Chondrocyte (in vitro differentiated cells): ENCODE results near the gene PYGL. TPM values are rescaled to one million over a fixed set of nuclear protein-coding genes. Genes with fewer than 3 reads are reported as not detected.

Source experiments
- DNase-seq: peaks from one replicate; pipeline ENCODE4 v3.0.0; 2021; ENCODE audit warnings: mixed read lengths, low spot score
- H3K27ac Mint-ChIP-seq: one replicate; pipeline ENCODE4 v1.8.0; 2021; ENCODE audit warnings: mild to moderate bottlenecking, moderate library complexity, mixed read lengths; ENCODE audit not compliant: unreplicated experiment
- H3K27me3 Mint-ChIP-seq: 2 replicates; pipeline ENCODE4 v1.8.0; 2021; ENCODE audit warnings: low read depth, mixed read lengths
- H3K36me3 Mint-ChIP-seq: 2 replicates; pipeline ENCODE4 v1.8.0; 2021; ENCODE audit warnings: low read depth, mixed read lengths
- H3K4me1 Mint-ChIP-seq: 2 replicates; pipeline ENCODE4 v1.8.0; 2021; ENCODE audit warnings: low read depth, mild to moderate bottlenecking, mixed read lengths
- H3K4me3 Mint-ChIP-seq: one replicate; pipeline ENCODE4 v1.8.0; 2021; ENCODE audit warnings: mild to moderate bottlenecking, moderate library complexity, mixed read lengths; ENCODE audit not compliant: unreplicated experiment
- H3K9me3 Mint-ChIP-seq: 2 replicates; pipeline ENCODE4 v1.8.0; 2021; ENCODE audit warnings: low read depth, mixed read lengths
- total RNA-seq: library from RNA; stranded (reverse); gene quantifications from 3 replicates; pipeline ENCODE4 v1.2.1, GENCODE V29; 2021
- TF ChIP-seq, protein P1 (sequence below): fragments of 200-600 bp; sonication (generic); IDR thresholded peaks from 2 replicates; pipeline ENCODE4 v1.5.0; 2021; ENCODE audit warnings: antibody characterized with exemption, mild to moderate bottlenecking, moderate library complexity

PYGL gene
- total RNA-seq, 1 donor from 2014 or later, result 120 TPM

DNA sequence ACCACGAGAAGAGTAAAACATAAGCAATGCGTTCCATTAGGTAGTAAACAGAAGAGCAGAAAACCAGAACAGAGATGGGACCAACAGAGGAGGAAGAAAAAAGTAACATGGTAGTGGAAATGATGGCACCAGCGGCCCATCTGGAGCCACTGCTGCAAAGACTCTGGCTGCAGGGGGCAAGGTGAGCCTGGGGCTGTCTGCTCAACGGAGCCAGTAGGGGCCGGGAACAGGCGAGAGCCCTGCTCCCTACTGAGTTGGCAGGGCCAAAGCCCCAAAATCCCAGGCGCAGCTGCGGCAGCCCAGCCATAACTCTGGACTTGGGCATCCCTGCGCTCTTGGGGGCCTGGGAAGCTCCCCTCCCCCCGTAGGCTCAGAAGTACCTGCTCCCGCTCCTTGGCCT, 28.5 kb upstream of the PYGL start:
- H3K9me3 Mint-ChIP-seq, result no peaks in the 10 kb centered on the region
- H3K27ac Mint-ChIP-seq, result no peak overlapping the region
- TF ChIP-seq, protein P1, sequence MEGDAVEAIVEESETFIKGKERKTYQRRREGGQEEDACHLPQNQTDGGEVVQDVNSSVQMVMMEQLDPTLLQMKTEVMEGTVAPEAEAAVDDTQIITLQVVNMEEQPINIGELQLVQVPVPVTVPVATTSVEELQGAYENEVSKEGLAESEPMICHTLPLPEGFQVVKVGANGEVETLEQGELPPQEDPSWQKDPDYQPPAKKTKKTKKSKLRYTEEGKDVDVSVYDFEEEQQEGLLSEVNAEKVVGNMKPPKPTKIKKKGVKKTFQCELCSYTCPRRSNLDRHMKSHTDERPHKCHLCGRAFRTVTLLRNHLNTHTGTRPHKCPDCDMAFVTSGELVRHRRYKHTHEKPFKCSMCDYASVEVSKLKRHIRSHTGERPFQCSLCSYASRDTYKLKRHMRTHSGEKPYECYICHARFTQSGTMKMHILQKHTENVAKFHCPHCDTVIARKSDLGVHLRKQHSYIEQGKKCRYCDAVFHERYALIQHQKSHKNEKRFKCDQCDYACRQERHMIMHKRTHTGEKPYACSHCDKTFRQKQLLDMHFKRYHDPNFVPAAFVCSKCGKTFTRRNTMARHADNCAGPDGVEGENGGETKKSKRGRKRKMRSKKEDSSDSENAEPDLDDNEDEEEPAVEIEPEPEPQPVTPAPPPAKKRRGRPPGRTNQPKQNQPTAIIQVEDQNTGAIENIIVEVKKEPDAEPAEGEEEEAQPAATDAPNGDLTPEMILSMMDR, result no peak
- H3K27me3 Mint-ChIP-seq, result no peaks in the 10 kb centered on the region
- no peak for DNase-seq
- no peak overlapping the region for H3K4me3 Mint-ChIP-seq
- H3K36me3 Mint-ChIP-seq, result no peaks in the 10 kb centered on the region
- peaks cover 8% of the 10 kb centered on the region for H3K4me1 Mint-ChIP-seq

DNA sequence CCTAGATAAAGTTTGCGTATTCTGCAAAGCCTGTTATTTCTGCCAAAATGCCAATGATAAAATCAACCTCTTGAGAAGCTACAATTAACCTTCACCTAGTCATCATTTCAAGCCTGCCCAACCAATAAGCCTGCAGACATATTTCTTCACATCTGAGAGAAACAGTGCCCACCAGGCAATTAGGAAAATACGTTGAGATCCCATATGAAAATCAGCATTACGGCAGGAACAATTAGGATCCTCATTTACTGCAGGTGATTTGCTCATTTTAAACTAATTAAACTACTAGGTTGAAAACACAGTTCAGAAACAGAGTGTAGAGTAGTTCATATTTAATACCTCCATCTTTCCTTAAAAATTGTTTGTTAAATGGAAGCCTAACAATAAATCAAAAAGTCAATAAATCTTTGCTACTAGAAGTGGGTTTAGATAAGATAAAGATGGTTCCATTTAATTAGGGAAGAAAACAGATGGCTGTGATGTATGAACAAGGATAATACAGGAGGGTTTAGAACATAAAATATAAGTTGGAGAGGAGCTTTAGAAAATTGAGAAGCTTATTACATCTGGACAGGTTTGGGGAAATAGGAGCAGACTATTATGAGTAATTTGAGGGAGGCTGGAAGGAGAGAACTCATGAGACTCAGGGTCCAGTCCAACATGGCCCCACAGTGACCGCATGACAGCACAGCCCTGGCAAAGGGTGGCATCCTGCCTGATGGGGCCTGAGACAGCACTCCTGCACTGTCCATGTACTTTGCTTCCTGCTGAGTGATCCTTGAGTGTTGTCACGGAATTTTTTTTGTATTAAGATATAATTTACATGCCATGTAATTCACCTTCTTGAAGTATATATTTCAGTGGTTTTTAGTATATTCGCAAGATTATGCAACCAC, 26.9 kb upstream of the PYGL start:
- TF ChIP-seq, protein P1, result no peak
- H3K27ac Mint-ChIP-seq, result no peak overlapping the region
- H3K4me3 Mint-ChIP-seq, result no peak overlapping the region
- DNase-seq, result no peak
- no peaks in the 10 kb centered on the region for H3K27me3 Mint-ChIP-seq
- peaks cover 24% of the 10 kb centered on the region for H3K4me1 Mint-ChIP-seq
- no peaks in the 10 kb centered on the region for H3K9me3 Mint-ChIP-seq
- no peaks in the 10 kb centered on the region for H3K36me3 Mint-ChIP-seq

DNA sequence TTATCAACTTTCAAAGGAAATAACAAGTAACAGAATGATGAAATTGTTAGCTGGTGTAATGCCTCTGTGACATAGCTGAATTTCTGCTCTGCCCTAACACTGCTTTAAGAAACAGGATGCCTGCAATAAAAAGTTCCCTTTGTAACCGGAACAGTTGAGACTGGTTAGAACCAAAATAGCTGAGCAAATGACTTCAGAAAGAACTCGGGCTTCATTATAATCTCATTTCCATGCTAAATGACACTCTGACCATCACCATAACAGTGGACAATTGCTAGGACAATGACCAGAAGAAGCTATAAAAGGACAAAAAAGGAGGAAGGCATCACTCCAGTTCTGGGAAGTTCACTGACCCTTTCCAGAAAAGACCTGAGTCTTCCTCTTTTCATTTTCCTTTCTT, 23.5 kb upstream of the PYGL start:
- DNase-seq, result no peak
- H3K27ac Mint-ChIP-seq, result peak overlapping the region; percentile 87
- peaks cover 57% of the 10 kb centered on the region for H3K4me1 Mint-ChIP-seq
- no peak overlapping the region for H3K4me3 Mint-ChIP-seq
- H3K9me3 Mint-ChIP-seq, result no peaks in the 10 kb centered on the region
- H3K27me3 Mint-ChIP-seq, result no peaks in the 10 kb centered on the region
- TF ChIP-seq, protein P1, result no peak
- H3K36me3 Mint-ChIP-seq, result no peaks in the 10 kb centered on the region

DNA sequence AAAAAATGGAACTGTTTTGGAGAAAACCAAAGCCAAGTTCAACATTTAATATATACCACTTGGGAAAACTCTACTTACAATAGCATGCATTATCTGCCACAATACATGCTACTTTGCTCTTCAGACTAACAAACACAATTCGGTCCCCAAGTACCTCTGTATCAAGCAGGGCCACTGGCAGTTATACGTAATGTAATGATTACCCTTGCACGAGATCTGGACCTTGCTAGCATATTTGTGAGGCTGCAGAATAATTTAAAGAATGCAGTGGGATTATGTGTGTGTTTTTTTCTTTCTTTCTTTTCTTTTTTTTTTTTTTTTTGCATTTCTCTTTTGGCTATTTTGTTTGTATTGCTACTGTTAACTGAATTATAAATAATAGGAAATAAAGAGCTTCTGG, 22.8 kb upstream of the PYGL start:
- no peak for DNase-seq
- Mint-ChIP-seq H3K36me3 (no peaks in the 10 kb centered on the region), H3K9me3 (no peaks in the 10 kb centered on the region), H3K4me1 (peaks cover 64% of the 10 kb centered on the region), H3K27ac (peak overlapping the region; percentile 87), H3K27me3 (no peaks in the 10 kb centered on the region), H3K4me3 (no peak overlapping the region)
- TF ChIP-seq, protein P1, result no peak

DNA sequence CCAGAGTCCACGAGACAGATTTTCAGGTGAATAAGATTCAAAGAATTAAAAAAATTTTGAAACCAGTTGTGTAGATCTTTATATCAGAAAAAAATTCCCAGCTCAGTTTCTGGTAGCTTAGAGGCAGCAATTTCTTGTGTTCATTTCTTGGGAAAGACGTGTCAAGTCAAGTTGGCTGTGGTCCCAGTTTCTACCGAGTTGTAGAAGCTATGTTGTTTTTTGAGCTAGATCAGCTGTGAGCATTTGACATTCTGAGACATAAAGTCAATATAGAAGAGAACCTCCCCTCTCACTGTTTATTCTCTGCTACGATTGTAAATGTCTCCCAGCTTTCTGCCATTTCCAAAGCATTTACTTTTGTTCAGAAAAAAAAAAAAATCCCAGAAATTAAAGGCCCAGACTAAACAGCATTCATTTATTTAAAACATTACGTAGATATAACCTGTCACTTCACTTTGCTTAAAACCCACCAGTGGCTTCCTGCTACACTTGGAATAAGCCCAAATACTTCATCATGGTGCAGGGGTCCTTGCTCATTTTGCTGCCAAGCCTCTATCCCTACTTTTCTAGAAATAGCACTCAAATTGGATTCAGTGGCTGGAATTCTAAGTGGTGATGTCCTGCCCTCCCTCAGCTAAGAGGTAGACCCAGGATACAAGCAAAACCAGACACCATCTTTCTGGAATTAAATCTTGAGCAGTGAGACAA, 20.6 kb upstream of the PYGL start:
- TF ChIP-seq, protein P1, result no peak
- Mint-ChIP-seq H3K9me3 (no peaks in the 10 kb centered on the region), H3K4me1 (peaks cover 85% of the 10 kb centered on the region), H3K36me3 (no peaks in the 10 kb centered on the region), H3K27me3 (no peaks in the 10 kb centered on the region), H3K27ac (peak overlapping the region; percentile 86), H3K4me3 (peak overlapping the region; percentile 45)
- no peak for DNase-seq
